DND-41 (cell line): ENCODE data around the gene FN3K.

Experiments
- ATAC-seq: fragments of 200-7000 bp; cut with Tn5 transposase; 3 replicates; pipeline ENCODE4 v1.9.1; 2021; ENCODE audit warnings: low read depth; ENCODE audit not compliant: insufficient read depth
- DNase-seq: peaks from one replicate; pipeline ENCODE4 v3.0.0-alpha.2; 2020
- H2AFZ ChIP-seq: 2 replicates; pipeline ENCODE4 v1.6.0; 2012; ENCODE audit warnings: low read depth, low read length
- H3K27ac ChIP-seq: 2 replicates; pipeline ENCODE4 v1.5.1; 2012; ENCODE audit warnings: low read length, inconsistent platforms
- H3K27me3 ChIP-seq: fragments of 200-600 bp; sonication (generic); 2 replicates; pipeline ENCODE4 v1.6.0; 2012; ENCODE audit warnings: low read length, mild to moderate bottlenecking, inconsistent platforms; ENCODE audit not compliant: insufficient read depth, poor library complexity
- H3K36me3 ChIP-seq: 2 replicates; pipeline ENCODE4 v1.5.1; 2012; ENCODE audit warnings: low read length, inconsistent platforms; ENCODE audit not compliant: insufficient read depth
- H3K4me1 ChIP-seq: 2 replicates; pipeline ENCODE4 v1.5.1; 2012; ENCODE audit warnings: mild to moderate bottlenecking, low read length; ENCODE audit not compliant: insufficient read depth
- H3K4me2 ChIP-seq: 2 replicates; pipeline ENCODE4 v1.6.0; 2012; ENCODE audit warnings: mild to moderate bottlenecking, moderate library complexity, low read length, inconsistent platforms; ENCODE audit not compliant: insufficient read depth
- H3K4me3 ChIP-seq, 2 experiments: fragments of 200-600 bp in 1 of 2; shearing (Covaris generic) in 1 of 2; 2 replicates each; pipeline ENCODE4 v1.5.1; 2012 to 2016; ENCODE audit warnings: inconsistent platforms in 2 of 2, low read length in 2 of 2, mild to moderate bottlenecking in 2 of 2, low read depth in 1 of 2, moderate library complexity in 1 of 2
- H3K79me2 ChIP-seq: 2 replicates; pipeline ENCODE4 v1.6.0; 2012; ENCODE audit warnings: low read length, inconsistent platforms; ENCODE audit not compliant: insufficient read depth
- H3K9ac ChIP-seq: 2 replicates; pipeline ENCODE4 v1.6.0; 2012; ENCODE audit warnings: low read depth, mild to moderate bottlenecking, inconsistent platforms, low read length, moderate library complexity
- H3K9me3 ChIP-seq: 2 replicates; pipeline ENCODE4 v1.5.1; 2012; ENCODE audit warnings: low read length, moderate library complexity, mild to moderate bottlenecking, inconsistent platforms; ENCODE audit not compliant: insufficient read depth, severe bottlenecking
- H4K20me1 ChIP-seq: 2 replicates; pipeline ENCODE4 v1.6.0; 2012; ENCODE audit warnings: low read length; ENCODE audit not compliant: insufficient read depth
- CTCF ChIP-seq: IDR thresholded peaks from 2 replicates; pipeline ENCODE4 v1.5.1; 2012; ENCODE audit warnings: borderline replicate concordance, low read length, moderate library complexity, mild to moderate bottlenecking; ENCODE audit not compliant: poor library complexity, severe bottlenecking; ENCODE audit errors: extremely low read depth
- EZH2 ChIP-seq: IDR thresholded peaks from 3 replicates; pipeline ENCODE4 v1.6.1; 2012; ENCODE audit warnings: borderline replicate concordance, low read depth, mild to moderate bottlenecking, moderate library complexity, low read length, inconsistent platforms; ENCODE audit not compliant: severe bottlenecking

The FN3K gene

GRCh38 chr17:82754297-82755208, 19.1 kb downstream of the FN3K start:
- H3K9ac ChIP-seq, result peak overlapping the region; percentile 24
- H3K36me3 ChIP-seq, result peaks cover 36% of the 10 kb centered on the region
- peak overlapping the region in 1 of 2 experiments; percentile 84; a peak in 1 of 4 replicates for H3K4me3 ChIP-seq
- peaks cover 57% of the 10 kb centered on the region for H3K79me2 ChIP-seq
- peaks cover 33% of the 10 kb centered on the region; the same call in 1 of the 2 replicates for H4K20me1 ChIP-seq
- DNase-seq, result no peak
- no peak for ATAC-seq
- no peaks in the 10 kb centered on the region for H3K9me3 ChIP-seq
- TF ChIP-seq EZH2 (no peak), CTCF (no peak)
- H2AFZ ChIP-seq, result no peak overlapping the region
- H3K27me3 ChIP-seq, result no peaks in the 10 kb centered on the region
- peaks cover 30% of the 10 kb centered on the region for H3K4me1 ChIP-seq
- peak overlapping the region; percentile 94 for H3K4me2 ChIP-seq
- H3K27ac ChIP-seq, result peak overlapping the region; percentile 44; the same call in 1 of the 2 replicates

GRCh38 chr17:82756166-82756565, 20.8 kb downstream of the FN3K start:
- H2AFZ ChIP-seq, result no peak overlapping the region
- H3K4me2 ChIP-seq, result no peak overlapping the region
- no peak overlapping the region for H3K9ac ChIP-seq
- peaks cover 33% of the 10 kb centered on the region; the same call in 1 of the 2 replicates for H4K20me1 ChIP-seq
- H3K27me3 ChIP-seq, result no peaks in the 10 kb centered on the region
- H3K4me1 ChIP-seq, result peaks cover 30% of the 10 kb centered on the region
- peaks cover 48% of the 10 kb centered on the region for H3K36me3 ChIP-seq
- DNase-seq, result no peak
- no peak overlapping the region for H3K4me3 ChIP-seq
- H3K9me3 ChIP-seq, result no peaks in the 10 kb centered on the region
- H3K79me2 ChIP-seq, result peaks cover 64% of the 10 kb centered on the region
- ATAC-seq, result no peak
- TF ChIP-seq EZH2, result no peak
- TF ChIP-seq CTCF, result no peak
- H3K27ac ChIP-seq, result no peak overlapping the region

- Histone ChIP-seq H3K79me2 (peaks cover 20% of the 10 kb centered on the region; the same call in 1 of the 2 replicates), H3K4me1 (no peaks in the 10 kb centered on the region), H2AFZ (no peak overlapping the region), H3K4me3 (no peak overlapping the region), H4K20me1 (no peaks in the 10 kb centered on the region; the same call in 1 of the 2 replicates), H3K9ac (no peak overlapping the region), H3K9me3 (no peaks in the 10 kb centered on the region), H3K27me3 (no peaks in the 10 kb centered on the region), H3K4me2 (no peak overlapping the region), H3K27ac (no peak overlapping the region), H3K36me3 (peaks cover 80% of the 10 kb centered on the region)
- ATAC-seq, result no peak
- DNase-seq, result no peak
- TF ChIP-seq CTCF (no peak), EZH2 (no peak)
Observed at GRCh38 chr17:82765371-82765770, 30.0 kb downstream of the FN3K start.
